Measurements from ENCODE around the gene ELMOD2. TPM values are rescaled to one million over a fixed set of nuclear protein-coding genes. Genes with fewer than 3 reads are reported as not detected.

The ELMOD2 gene
- total RNA-seq, 4 donors from 2014 or later = 11.2 to 36.9 (median 17.0) TPM

DNA sequence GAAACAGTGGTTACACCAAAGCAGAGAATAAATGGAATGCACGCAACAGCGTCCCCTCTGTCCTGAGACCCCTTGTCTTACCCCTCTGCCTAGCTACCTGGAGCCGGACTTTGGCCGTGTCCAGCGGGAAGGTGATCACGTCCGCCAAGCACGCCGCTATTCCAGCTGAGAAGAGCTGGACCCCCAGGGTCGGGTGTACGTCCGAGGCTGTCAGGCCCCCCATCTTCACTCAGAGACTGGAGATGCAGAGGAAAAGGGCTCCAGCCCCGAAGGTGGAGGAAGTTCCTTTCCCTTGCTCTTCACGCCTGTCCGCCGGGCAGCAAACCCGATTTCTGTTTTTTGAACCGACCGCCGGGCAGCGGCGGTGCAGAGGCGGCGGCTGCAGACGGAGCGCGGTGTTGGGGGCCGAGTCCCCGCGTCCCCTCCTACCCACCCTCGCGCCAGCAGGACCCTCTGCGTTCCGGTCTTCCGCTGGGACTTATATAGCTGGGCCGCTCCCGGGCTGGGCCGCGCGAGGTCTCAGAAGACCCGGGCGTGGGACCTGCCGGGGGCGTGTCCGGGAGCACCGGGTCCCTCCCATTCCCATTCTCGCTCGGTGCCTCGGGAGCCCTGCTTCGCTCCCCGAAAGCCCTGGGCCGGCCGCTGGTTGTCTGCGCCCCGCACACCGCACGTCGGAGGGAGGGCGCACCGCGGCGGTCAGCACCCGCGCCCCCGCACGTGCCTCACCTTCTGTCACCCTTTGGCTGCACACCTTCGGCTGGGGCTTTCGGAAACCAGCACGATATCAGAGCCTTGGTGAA lies 44.7 kb downstream of the ELMOD2 start, which contains the start of gene UCP1:
UCP1 (minus strand) TSS at position 455 of the 800 bp plus-strand sequence; CDS start at position 223, 232 bp downstream.
- 4 to 18% methylated on average over 14 to 38 of the region's 69 CpGs for WGBS, 2 donors
- intact Hi-C loops (cut with DNase I) = no loop called here
- DNase-seq = no peak
- peaks cover 14 to 25% (median 18%) of the 10 kb centered on the region in 3 donors for H3K4me1 ChIP-seq
- H3K27ac ChIP-seq = no peak within 1 kb of the TSS
- peak within 1 kb of the TSS; percentile 28 to 71 (median 48) for H3K4me3 ChIP-seq
- peaks cover 0 to 79% (median 9%) of the 10 kb centered on the region in 4 donors for H3K27me3 ChIP-seq
- TF ChIP-seq CTCF (IDR thresholded peaks at IDR 0.05) (no peak), POLR2A (IDR thresholded peaks at IDR 0.05) (no peak)
- H3K36me3 ChIP-seq = no peaks in the 10 kb centered on the region
- H3K9me3 ChIP-seq = peaks cover 0 to 10% (median 8%) of the 10 kb centered on the region in 3 donors

- DNase-seq = no peak
- Histone ChIP-seq H3K4me3 (peak overlapping the region; percentile 28 to 71 (median 48)), H3K27me3 (peaks cover 0 to 79% (median 9%) of the 10 kb centered on the region in 4 donors), H3K9me3 (peaks cover 0 to 10% (median 8%) of the 10 kb centered on the region in 3 donors), H3K4me1 (peaks cover 14 to 25% (median 18%) of the 10 kb centered on the region in 3 donors), H3K36me3 (no peaks in the 10 kb centered on the region), H3K27ac (no peak overlapping the region)
- TF ChIP-seq POLR2A (IDR thresholded peaks at IDR 0.05) = no peak
- no peak for TF ChIP-seq CTCF (IDR thresholded peaks at IDR 0.05)
- 30 to 47% methylated on average over 6 to 7 of the region's 7 CpGs for WGBS, 2 donors
- intact Hi-C loops (cut with DNase I) = no loop called here
These were observed 45.3 kb downstream of the ELMOD2 start for GRCh38 chr4:140569307-140569638.

DNA sequence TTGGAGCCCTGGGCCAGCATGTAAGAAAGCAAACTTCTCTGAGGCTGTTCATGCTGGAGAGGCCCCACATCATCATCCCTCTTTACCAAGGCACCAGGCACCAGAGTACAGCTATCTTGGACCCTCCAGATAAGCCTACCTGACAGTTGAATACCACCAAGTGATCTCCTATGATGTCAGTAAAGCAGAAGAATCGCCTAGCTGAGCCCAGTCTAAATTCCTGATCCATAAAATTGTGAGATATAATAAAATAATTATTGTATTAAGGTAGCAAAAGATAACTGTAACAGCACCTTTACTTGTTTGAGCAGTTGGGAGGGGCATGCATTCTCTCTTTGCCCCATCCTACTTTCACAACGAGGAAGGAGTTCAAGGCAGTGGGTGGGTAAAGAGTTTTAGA lies 47.7 kb downstream of the ELMOD2 start:
- Histone ChIP-seq H3K9me3 (peaks cover 0 to 10% (median 8%) of the 10 kb centered on the region in 3 donors), H3K27me3 (peaks cover 0 to 75% (median 9%) of the 10 kb centered on the region in 4 donors), H3K27ac (no peak overlapping the region), H3K4me1 (peaks cover 14 to 25% (median 18%) of the 10 kb centered on the region in 3 donors), H3K4me3 (no peak overlapping the region), H3K36me3 (no peaks in the 10 kb centered on the region)
- TF ChIP-seq POLR2A (IDR thresholded peaks at IDR 0.05) (no peak), CTCF (IDR thresholded peaks at IDR 0.05) (no peak)
- WGBS, 2 donors = 71 to 78% methylated on average over 2 of the region's 2 CpGs
- no peak for DNase-seq
- intact Hi-C loops (cut with DNase I) = no loop called here

- intact Hi-C loops (cut with DNase I) = no loop called here
- no peak for DNase-seq
- WGBS, 2 donors = 89 to 100% methylated on average over 1 to 2 of the region's 4 CpGs
- H3K4me3 ChIP-seq = no peak overlapping the region
- H3K9me3 ChIP-seq = peaks cover 0 to 10% (median 8%) of the 10 kb centered on the region in 3 donors
- peaks cover 0 to 6% (median 0%) of the 10 kb centered on the region in 3 donors for H3K4me1 ChIP-seq
- no peaks in the 10 kb centered on the region for H3K36me3 ChIP-seq
- TF ChIP-seq POLR2A (IDR thresholded peaks at IDR 0.05) (no peak), CTCF (IDR thresholded peaks at IDR 0.05) (no peak)
- H3K27me3 ChIP-seq = peaks cover 0 to 75% (median 5%) of the 10 kb centered on the region in 4 donors
- no peak overlapping the region for H3K27ac ChIP-seq
These were observed 51.5 kb downstream of the ELMOD2 start for GRCh38 chr4:140575489-140575888.

- WGBS, 2 donors = 7 to 8% methylated on average over 11 to 24 of the region's 27 CpGs
- Histone ChIP-seq H3K36me3 (no peaks in the 10 kb centered on the region), H3K27me3 (peaks cover 0 to 66% (median 4%) of the 10 kb centered on the region in 4 donors), H3K9me3 (no peaks in the 10 kb centered on the region), H3K4me3 (no peak overlapping the region), H3K27ac (no peak overlapping the region), H3K4me1 (peaks cover 0 to 6% (median 0%) of the 10 kb centered on the region in 3 donors)
- intact Hi-C loops (cut with DNase I) = no loop called here
- TF ChIP-seq CTCF (IDR thresholded peaks at IDR 0.05) (no peak), POLR2A (IDR thresholded peaks at IDR 0.05) (no peak)
- DNase-seq = no peak
These were observed 55.3 kb downstream of the ELMOD2 start for GRCh38 chr4:140579278-140579677.

Data from esophagus squamous epithelium (tissue), 5 donors.